NCI-H2227 (cell line): ENCODE measurements around the gene SFT2D2.
A peak's percentile ranks its signal among the peaks of the same experiment; 100 is the strongest.

Source experiments
- DNase-seq: peaks from one replicate; lab custom pipeline; 2025; ENCODE audit not compliant: unreplicated experiment; lab: John Stamatoyannopoulos, UW

SFT2D2 gene

GRCh38 chr1:168264296-168264695 lies 38.5 kb downstream of the SFT2D2 start:
- DNase-seq: no peak

GRCh38 chr1:168265596-168265995 lies 39.8 kb downstream of the SFT2D2 start:
- no peak for DNase-seq

GRCh38 chr1:168266644-168267186 lies 40.9 kb downstream of the SFT2D2 start:
- DNase-seq: no peak

GRCh38 chr1:168271636-168272035 lies 45.8 kb downstream of the SFT2D2 start:
- no peak for DNase-seq

GRCh38 chr1:168273575-168273974 lies 47.8 kb downstream of the SFT2D2 start:
- DNase-seq: no peak

- DNase-seq: peak; percentile 16
These were observed 53.4 kb downstream of the SFT2D2 start for GRCh38 chr1:168279253-168279652.

- DNase-seq: no peak
These were observed 54.6 kb downstream of the SFT2D2 start, which contains the start of gene TBX19 for GRCh38 chr1:168280296-168280927. Gene TBX19 (plus strand): TSS chr1:168280877. CDS start chr1:168281091, 214 bp downstream.

- DNase-seq: no peak
These were observed 56.0 kb downstream of the SFT2D2 start for GRCh38 chr1:168281603-168282325.

- peak; percentile 34 for DNase-seq
These were observed 59.7 kb downstream of the SFT2D2 start for GRCh38 chr1:168285521-168285790.

- DNase-seq: no peak
These were observed 60.4 kb downstream of the SFT2D2 start for GRCh38 chr1:168285971-168286927.

GRCh38 chr1:168287237-168287664 lies 61.4 kb downstream of the SFT2D2 start:
- DNase-seq: no peak

GRCh38 chr1:168288311-168289052 lies 62.7 kb downstream of the SFT2D2 start:
- no peak for DNase-seq

GRCh38 chr1:168291222-168291837 lies 65.5 kb downstream of the SFT2D2 start:
- DNase-seq: peak; percentile 30

- DNase-seq: no peak
These were observed 67.6 kb downstream of the SFT2D2 start for GRCh38 chr1:168293356-168293755.

GRCh38 chr1:168295411-168296114 lies 69.8 kb downstream of the SFT2D2 start:
- DNase-seq: no peak

GRCh38 chr1:168297019-168297730 lies 71.4 kb downstream of the SFT2D2 start:
- DNase-seq: no peak

- no peak for DNase-seq
These were observed 72.6 kb downstream of the SFT2D2 start for GRCh38 chr1:168298446-168298845.

GRCh38 chr1:168300626-168301025 lies 74.8 kb downstream of the SFT2D2 start:
- no peak for DNase-seq
